TTC549 (cell line): ENCODE data around the gene RIPK4.

Experiments
- FAIRE-seq: peaks from 2 replicates; lab custom pipeline; 2012; peaks lifted over from hg19 to GRCh38; lab: Jason Lieb, UNC

Gene RIPK4

GRCh38 chr21:41691205-41692184, 75.4 kb downstream of the RIPK4 start:
- FAIRE-seq, result no peak
